H54 (cell line): ENCODE results near the gene CAVIN1.
"Not testable (repeated sequence)": the region's sequence is repeated elsewhere in the genome, so short reads cannot be mapped to it uniquely, and the experiment has no call there.

Experiments
- DNase-seq: peaks from one replicate; pipeline ENCODE4 v3.0.0; 2011; ENCODE audit warnings: low spot score, mixed read lengths; ENCODE audit not compliant: insufficient read length
- FAIRE-seq: peaks from 3 replicates; lab custom pipeline; 2011; peaks lifted over from hg19 to GRCh38; lab: Jason Lieb, UNC
- POLR2A ChIP-seq: IDR thresholded peaks from 2 replicates; pipeline ENCODE4 v1.6.1; 2011; ENCODE audit warnings: low read depth, mild to moderate bottlenecking, low read length

The CAVIN1 gene

DNA sequence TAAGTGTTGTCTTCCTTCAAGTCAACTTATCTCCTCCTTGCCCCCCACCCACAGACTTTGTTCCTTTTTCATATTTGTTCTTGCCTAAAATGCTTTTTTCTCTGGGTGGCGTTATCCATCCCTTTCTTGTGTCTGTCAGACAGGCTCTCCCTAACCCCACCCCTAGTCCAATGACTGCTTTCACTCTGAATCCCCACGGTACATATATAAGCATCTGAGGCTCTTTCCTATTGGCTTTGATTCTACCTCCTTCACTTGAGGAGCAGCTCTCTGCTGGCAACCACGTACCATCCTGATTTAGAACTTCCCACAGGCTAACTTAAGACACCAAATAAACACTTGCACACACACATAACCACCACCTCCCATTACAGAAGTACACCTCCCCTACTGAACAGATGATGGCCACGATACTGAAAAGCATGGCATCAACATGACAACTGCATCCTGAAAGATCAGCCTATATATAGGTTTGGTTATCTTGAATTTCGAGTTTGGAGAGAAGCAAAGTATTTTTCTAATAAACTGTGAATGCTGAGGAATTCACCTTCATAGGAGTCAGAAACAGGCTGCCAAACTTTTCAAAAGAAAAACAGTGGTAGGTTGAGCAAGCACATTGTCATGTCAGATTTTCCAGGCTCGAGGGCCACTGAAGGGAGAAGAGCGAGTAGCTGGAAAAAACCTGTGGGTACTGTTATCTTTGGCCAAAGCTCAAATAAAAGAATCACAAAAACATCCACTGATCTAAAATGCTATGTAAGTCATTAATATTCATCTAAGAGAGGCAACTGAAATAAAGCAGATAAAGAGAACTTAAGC, 59.1 kb downstream of the CAVIN1 start:
- FAIRE-seq (no peak), DNase-seq (no peak)
- TF ChIP-seq POLR2A: no peak

DNA sequence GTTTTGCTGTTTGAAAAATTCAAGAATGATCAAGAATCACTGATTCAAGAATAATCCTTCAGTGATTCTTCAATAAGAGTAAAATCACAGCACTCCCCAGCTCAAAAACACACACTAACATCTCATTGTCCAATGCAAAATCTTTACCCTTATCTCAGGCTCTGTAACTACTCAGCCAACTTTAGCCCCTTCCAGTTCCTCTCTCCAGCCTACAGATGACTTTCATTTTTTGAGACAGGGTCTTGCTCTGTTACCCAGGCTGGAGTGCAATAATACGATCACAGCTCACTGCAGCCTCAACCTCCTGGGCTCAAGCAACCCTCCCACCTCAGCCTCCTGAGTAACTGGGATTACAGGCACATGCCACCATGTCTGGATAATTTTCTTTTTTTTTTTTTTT, 59.8 kb downstream of the CAVIN1 start:
- DNase-seq (no peak), FAIRE-seq (no peak)
- TF ChIP-seq POLR2A: no peak

DNA sequence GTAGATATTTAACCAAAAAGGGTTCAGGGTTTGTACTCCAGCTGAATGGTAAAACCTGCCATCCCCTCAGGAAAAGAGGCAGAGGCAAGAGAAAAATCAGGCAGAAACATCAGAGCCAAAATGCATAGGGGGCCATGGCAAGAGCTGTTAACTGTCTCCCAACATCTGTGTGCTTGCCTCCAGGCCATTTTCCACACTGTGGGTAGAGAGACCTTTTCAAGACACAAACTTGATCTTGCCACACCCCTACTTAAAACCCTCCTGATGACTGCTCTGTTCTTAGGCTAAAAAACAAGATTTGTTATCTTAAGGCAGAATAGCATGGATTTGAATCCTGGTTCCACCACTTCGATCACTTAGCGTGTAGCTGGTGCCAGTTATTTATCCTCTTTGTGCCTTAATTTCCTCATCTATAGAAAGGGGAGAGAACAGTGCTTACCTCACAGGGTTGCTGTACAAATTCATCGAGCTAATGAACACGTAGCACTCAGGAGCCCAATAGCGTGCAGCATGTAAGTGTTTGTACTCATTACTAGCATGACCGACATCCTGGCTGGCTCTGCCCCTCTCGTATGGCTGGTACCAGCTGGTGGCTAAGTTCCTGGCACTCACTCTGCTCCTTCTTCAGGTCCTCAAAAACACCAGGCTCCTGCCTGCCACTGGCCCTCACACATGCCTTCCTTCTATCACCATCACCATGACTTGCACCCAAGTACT, 60.7 kb downstream of the CAVIN1 start:
- no peak for DNase-seq
- FAIRE-seq: no peak
- TF ChIP-seq POLR2A: no peak

DNA sequence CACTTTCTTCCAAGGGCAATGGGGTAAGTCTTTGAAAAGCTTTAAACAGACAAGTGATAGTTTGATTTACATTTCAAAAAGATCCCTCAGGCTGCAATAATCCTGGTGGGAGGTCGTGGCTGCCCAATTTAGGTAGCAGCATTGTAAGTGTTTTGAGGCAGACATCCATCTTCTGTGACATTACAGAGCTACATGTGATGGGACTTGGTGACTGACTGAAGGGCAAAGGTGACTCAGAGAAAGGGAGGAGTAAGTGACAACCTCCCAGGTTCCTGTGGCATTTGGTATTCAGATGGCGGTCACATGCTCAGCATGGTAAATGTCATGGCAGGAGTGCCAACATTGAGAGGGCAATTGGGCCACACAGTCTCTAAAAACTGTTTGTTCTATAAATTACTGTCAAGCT, 61.3 kb downstream of the CAVIN1 start:
- FAIRE-seq: no peak
- no peak for DNase-seq
- no peak for TF ChIP-seq POLR2A

DNA sequence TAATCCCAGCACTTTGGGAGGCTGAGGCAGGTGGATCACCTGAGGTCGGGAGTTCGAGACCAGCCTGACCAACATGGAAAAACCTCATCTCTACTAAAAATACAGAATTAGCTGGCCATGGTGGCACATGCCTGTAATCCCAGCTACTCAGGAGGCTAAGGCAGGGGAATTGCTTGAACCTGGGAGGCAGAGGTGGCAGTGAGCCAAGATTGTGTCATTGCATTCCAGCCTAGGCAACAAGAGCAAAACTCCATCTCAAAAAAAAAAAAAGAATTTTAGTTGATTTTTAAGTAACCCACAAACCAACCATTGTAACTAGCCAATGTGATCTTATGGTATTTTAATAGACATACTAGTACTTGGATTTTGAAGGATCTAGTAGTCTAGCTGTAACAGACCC, 62.7 kb downstream of the CAVIN1 start:
- not testable (repeated sequence) for FAIRE-seq, DNase-seq

DNA sequence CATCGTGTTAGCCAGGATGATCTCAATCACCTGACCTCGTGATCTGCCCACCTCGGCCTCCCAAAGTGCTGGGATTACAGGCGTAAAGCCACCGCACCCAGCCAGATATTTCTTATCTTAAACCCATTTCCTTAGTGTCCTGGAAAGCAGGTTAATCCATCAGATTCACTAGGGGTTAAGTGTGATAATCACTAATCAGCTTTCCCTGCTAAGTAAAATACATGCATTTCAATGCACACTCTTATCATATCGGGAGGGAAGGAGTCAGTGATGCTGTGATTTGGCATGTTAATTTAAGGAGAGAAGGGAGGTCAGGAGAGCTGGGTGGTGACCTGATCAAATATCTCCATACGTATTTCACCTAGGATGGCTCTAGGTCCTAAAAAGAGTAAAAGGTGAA, 63.9 kb downstream of the CAVIN1 start:
- FAIRE-seq (no peak), DNase-seq (no peak)
- no peak for TF ChIP-seq POLR2A

DNA sequence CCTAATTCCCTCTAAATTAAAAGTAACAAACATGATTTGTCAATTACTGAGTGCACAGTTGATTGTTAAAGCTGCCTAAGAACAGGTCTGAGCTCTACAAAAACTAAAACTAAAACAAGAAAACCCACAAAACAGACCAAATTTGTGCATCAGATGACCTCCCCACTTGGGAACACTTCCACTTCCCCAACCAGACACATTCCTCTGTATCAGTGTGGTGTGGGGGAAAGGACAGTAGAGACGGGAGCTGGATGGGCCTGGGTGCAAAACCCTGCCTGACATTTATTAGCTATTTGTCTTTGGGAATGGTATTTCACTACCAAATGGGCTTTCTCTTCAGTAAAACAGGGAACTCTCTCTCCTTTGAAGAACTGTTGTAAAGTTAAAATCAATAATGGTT, 64.6 kb downstream of the CAVIN1 start:
- no peak for TF ChIP-seq POLR2A
- DNase-seq: no peak
- no peak for FAIRE-seq

DNA sequence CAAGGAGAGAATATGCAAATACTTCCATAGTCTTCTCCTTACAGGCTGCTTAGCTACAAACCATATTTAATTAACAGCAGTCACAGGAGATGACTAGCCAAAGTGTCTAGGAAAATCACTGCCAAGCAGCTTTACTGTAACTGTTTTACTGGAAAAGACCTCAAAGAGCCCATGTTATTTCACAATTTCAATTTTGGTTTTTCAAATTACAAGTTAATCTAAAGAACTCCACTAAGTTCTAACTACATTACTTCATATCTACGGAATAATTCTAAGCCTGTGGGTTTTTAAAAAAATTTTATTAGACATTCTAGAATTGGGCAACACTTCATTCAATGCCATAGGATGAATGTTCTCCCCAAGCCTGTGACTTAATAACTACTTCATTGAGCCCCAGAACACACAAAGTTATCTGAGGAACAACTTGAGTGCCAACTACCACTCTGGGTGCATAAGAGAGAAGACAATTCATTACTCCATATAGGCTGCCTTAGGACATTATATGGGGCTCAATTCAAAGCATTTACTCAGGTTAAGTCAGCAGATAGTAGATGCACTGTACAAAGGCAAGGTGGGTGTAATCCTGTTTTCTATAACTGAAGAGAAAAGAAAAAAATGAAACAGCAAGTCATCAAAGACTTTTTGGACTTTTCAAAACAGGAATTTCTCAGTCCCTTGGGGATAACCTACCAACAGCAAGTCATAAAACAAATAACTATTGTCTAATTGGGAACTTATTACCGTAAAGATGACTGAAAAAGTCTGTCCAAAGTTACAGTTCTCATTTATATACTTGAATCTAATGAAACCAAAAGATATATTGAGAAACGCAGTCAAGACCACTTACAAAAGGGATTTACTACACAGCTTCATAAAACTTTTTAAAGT, 67.9 kb downstream of the CAVIN1 start:
- TF ChIP-seq POLR2A: no peak
- DNase-seq (no peak), FAIRE-seq (no peak)
